Stomach (tissue), 9 donors: ENCODE data around the gene SETD4. TPM values are rescaled to one million over a fixed set of nuclear protein-coding genes. Genes with fewer than 3 reads are reported as not detected.

Experiments used
- DNase-seq, 2 donors: peaks; one replicate each; pipeline versions ENCODE4 v3.0.0 to v3.0.0-alpha.2; 2013 to 2019
- H3K27ac ChIP-seq, 5 donors: fragments of 200-600 bp in 4 of 5; sonication (generic) in 4 of 5; one replicate each; pipeline ENCODE4 v1.5.1; 2013 to 2019; ENCODE audit warnings: mild to moderate bottlenecking in 1 of 5, moderate library complexity in 1 of 5
- H3K27me3 ChIP-seq, 3 donors: fragments of 200-600 bp; sonication (generic); one replicate each; pipeline ENCODE4 v1.5.1; 2017 to 2019; ENCODE audit warnings: mixed run types in 1 of 3
- H3K36me3 ChIP-seq, 4 donors: fragments of 200-600 bp; sonication (generic); 1 replicate in 3 of 4; 2 replicates in 1 of 4; pipeline ENCODE4 v1.5.1; 2016 to 2019
- H3K4me1 ChIP-seq, 4 donors: fragments of 200-600 bp; sonication (generic); one replicate each; pipeline ENCODE4 v1.5.1; 2016 to 2019
- H3K4me3 ChIP-seq, 4 donors: fragments of 200-600 bp; sonication (generic) in 3 of 4; one replicate each; pipeline ENCODE4 v1.5.1; 2016 to 2019; ENCODE audit warnings: mild to moderate bottlenecking in 1 of 4
- H3K9me3 ChIP-seq, 4 donors: fragments of 200-600 bp; sonication (generic); one replicate each; pipeline ENCODE4 v1.5.1; 2016 to 2019
- CTCF ChIP-seq, 7 experiments: fragments of 450-650 bp in 4 of 7; fragments of 200-600 bp in 3 of 7; sonication (generic) in 3 of 7; IDR thresholded peaks; one replicate each; pipeline ENCODE4 v1.5.1; 2016 to 2019; ENCODE audit warnings: antibody characterized with exemption in 7 of 7, control low read depth in 2 of 7, mild to moderate bottlenecking in 1 of 7
- EP300 ChIP-seq: sonication (generic); formaldehyde crosslinking; IDR thresholded peaks from one replicate; pipeline ENCODE4 v1.6.1; 2017; ENCODE audit warnings: antibody characterized with exemption
- POLR2A ChIP-seq, 4 donors: fragments of 450-650 bp; IDR thresholded peaks; one replicate each; pipeline ENCODE4 v1.6.1; 2016; ENCODE audit warnings: antibody characterized with exemption in 4 of 4, control low read depth in 2 of 4, mild to moderate bottlenecking in 1 of 4, moderate library complexity in 1 of 4
- POLR2AphosphoS5 ChIP-seq, 3 donors: sonication (generic); formaldehyde crosslinking; IDR thresholded peaks; one replicate each; pipeline ENCODE4 v1.6.1; 2016; ENCODE audit warnings: antibody characterized with exemption in 3 of 3
- WGBS, 5 donors: extraction: QIAGEN DNeasy Blood & Tissue Kit in 3 of 5; methylation state at CpG; one replicate each; pipeline versions ENCODE4 v1.1.5 to v1.1.7; 2013 to 2018; 5-methylcytosine and 5-hydroxymethylcytosine counted together
- intact Hi-C: fragments of 100-400 bp; cut with DNase I; formaldehyde crosslinking; loops from one replicate; pipeline ENCODE4 v1.15.1; 2023; ENCODE audit warnings: low total_unique reads
- polyA plus RNA-seq, 3 donors: library from polyadenylated mRNA; stranded (reverse); fragments of 200-250 nt; gene quantifications; one replicate each; pipeline ENCODE4 v1.2.3, GENCODE V29; 2013
- total RNA-seq, 5 donors: library from RNA; depleted of rRNA; stranded (reverse); fragments of >200 nt; gene quantifications; one replicate each; pipeline versions ENCODE4 v1.1.0 to v1.2.3, GENCODE V29; 2014 to 2016
- donor health status: healthy with polysubstance abuse.
- donor health status: Bipolar disorder and iron deficiency.
- donor health status: healthy.

Gene SETD4
- total and polyA plus RNA-seq, 8 donors: 6.9 to 87.5 (median 25.5) TPM

DNA sequence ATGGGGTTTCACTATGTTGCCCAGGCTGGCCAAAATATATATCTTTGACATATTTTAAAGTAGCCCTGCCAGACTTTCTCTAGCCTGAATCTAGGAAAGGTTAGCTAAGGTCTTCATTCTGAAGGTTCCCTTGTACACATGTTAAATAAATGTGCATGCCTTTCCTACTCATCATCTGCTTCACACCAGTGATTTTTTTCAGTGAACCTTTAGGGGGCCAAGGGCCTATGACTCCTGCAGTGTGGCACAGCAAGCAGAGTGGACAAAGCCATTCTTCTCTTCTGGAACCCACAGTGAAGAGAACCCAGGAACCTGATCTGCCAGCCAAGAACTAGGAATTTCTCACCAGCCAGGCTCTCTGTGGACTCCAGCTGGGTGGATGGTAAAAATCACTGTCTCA, 32.4 kb upstream of the SETD4 start:
- H3K36me3 ChIP-seq: no peaks in the 10 kb centered on the region
- H3K4me3 ChIP-seq: no peak overlapping the region
- H3K4me1 ChIP-seq: no peaks in the 10 kb centered on the region
- intact Hi-C loops: no loop called here
- H3K27ac ChIP-seq: no peak overlapping the region
- no peaks in the 10 kb centered on the region for H3K27me3 ChIP-seq
- TF ChIP-seq EP300 (no peak), POLR2A (IDR thresholded peaks at IDR 0.05) (no peak), POLR2AphosphoS5 (IDR thresholded peaks at IDR 0.05) (no peak), CTCF (IDR thresholded peaks at IDR 0.05) (no peak)
- peaks cover 0 to 17% (median 8%) of the 10 kb centered on the region in 4 donors for H3K9me3 ChIP-seq
- no peak for DNase-seq

GRCh38 chr21:36089946-36090345, 29.6 kb upstream of the SETD4 start:
- TF ChIP-seq EP300: no peak
- no peak for TF ChIP-seq POLR2A (IDR thresholded peaks at IDR 0.05)
- TF ChIP-seq CTCF (IDR thresholded peaks at IDR 0.05): no peak
- TF ChIP-seq POLR2AphosphoS5 (IDR thresholded peaks at IDR 0.05): no peak
- no peak for DNase-seq
- H3K27me3 ChIP-seq: no peaks in the 10 kb centered on the region
- H3K4me3 ChIP-seq: no peak overlapping the region
- intact Hi-C loops: no loop called here
- H3K36me3 ChIP-seq: no peaks in the 10 kb centered on the region
- H3K9me3 ChIP-seq: peaks cover 0 to 17% (median 8%) of the 10 kb centered on the region in 4 donors
- no peak overlapping the region for H3K27ac ChIP-seq
- 75 to 95% (median 93%) methylated on average over 3 of the region's 3 CpGs for WGBS, 5 donors
- no peaks in the 10 kb centered on the region for H3K4me1 ChIP-seq

GRCh38 chr21:36087362-36088138, 27.2 kb upstream of the SETD4 start:
- no peaks in the 10 kb centered on the region for H3K27me3 ChIP-seq
- no peak for DNase-seq
- H3K27ac ChIP-seq: no peak overlapping the region
- TF ChIP-seq EP300 (no peak), CTCF (IDR thresholded peaks at IDR 0.05) (no peak), POLR2AphosphoS5 (IDR thresholded peaks at IDR 0.05) (no peak), POLR2A (IDR thresholded peaks at IDR 0.05) (no peak)
- WGBS, 5 donors: 62 to 70% (median 68%) methylated on average over 6 of the region's 6 CpGs
- H3K4me1 ChIP-seq: no peaks in the 10 kb centered on the region
- no peaks in the 10 kb centered on the region for H3K36me3 ChIP-seq
- no peak overlapping the region for H3K4me3 ChIP-seq
- H3K9me3 ChIP-seq: no peaks in the 10 kb centered on the region
- intact Hi-C loops: no loop called here

- intact Hi-C loops: no loop called here
- H3K27me3 ChIP-seq: no peaks in the 10 kb centered on the region
- H3K36me3 ChIP-seq: no peaks in the 10 kb centered on the region
- 31 to 61% (median 38%) methylated on average over 3 of the region's 3 CpGs for WGBS, 5 donors
- H3K4me3 ChIP-seq: no peak overlapping the region
- no peaks in the 10 kb centered on the region for H3K9me3 ChIP-seq
- H3K27ac ChIP-seq: no peak overlapping the region
- DNase-seq: no peak
- TF ChIP-seq POLR2A (IDR thresholded peaks at IDR 0.05) (no peak), POLR2AphosphoS5 (IDR thresholded peaks at IDR 0.05) (no peak), CTCF (IDR thresholded peaks at IDR 0.05) (no peak), EP300 (no peak)
- peaks cover 0 to 11% (median 2%) of the 10 kb centered on the region in 4 donors for H3K4me1 ChIP-seq
These were observed 21.9 kb upstream of the SETD4 start for GRCh38 chr21:36082237-36082664.
